Right lung (tissue), 10 donors: ENCODE data around the gene PPP1R18. TPM values are rescaled to one million over a fixed set of nuclear protein-coding genes. Genes with fewer than 3 reads are reported as not detected.
A peak's percentile ranks its signal among the peaks of the same experiment; 100 is the strongest.
"Not testable (repeated sequence)": the region's sequence is repeated elsewhere in the genome, so short reads cannot be mapped to it uniquely, and the experiment has no call there.

Experiments
- DNase-seq, 2 donors: peaks; one replicate each; pipeline ENCODE4 v3.0.0-alpha.2; 2013
- long read RNA-seq, 8 donors: transcript quantifications; one replicate each; lab custom pipeline, GENCODE V29; 2026
- polyA plus RNA-seq, 5 donors: library from polyadenylated mRNA; unstranded; fragments of 120-200 nt; gene quantifications; one replicate each; pipeline versions ENCODE4 v1.2.1 to v1.2.3, GENCODE V29; 2013; ENCODE audit warnings: inconsistent platforms in 1 of 5, low replicate concordance in 1 of 5; ENCODE audit not compliant: insufficient read length in 5 of 5, insufficient read depth in 1 of 5

Gene PPP1R18
- polyA plus RNA-seq: 10 to 100 TPM; 36.9 to 49.7 (median 44.2) TPM
- long read RNA-seq, donor 1, transcript PPP1R18-206 (3 exons, 1,448 nt): major isoform, 15 of 19 reads
- long read RNA-seq, donor 1, partial matches to known transcripts: 0 of 19 reads
- long read RNA-seq, donor 1, other reads (novel, unspliced or antisense): 0 of 19 reads
- long read RNA-seq, donor 2, partial matches to known transcripts: 0 of 4 reads
- long read RNA-seq, donor 2, other reads (novel, unspliced or antisense): 0 of 4 reads
- long read RNA-seq, donor 3, transcript PPP1R18-206 (3 exons, 1,448 nt): major isoform, 7 of 8 reads
- long read RNA-seq, donor 3, partial matches to known transcripts: 0 of 8 reads
- long read RNA-seq, donor 3, other reads (novel, unspliced or antisense): 0 of 8 reads
- long read RNA-seq, donor 4, transcript PPP1R18-206 (3 exons, 1,448 nt): major isoform, 7 of 14 reads
- long read RNA-seq, donor 4, partial matches to known transcripts: 6 of 14 reads
- long read RNA-seq, donor 4, other reads (novel, unspliced or antisense): 0 of 14 reads
- long read RNA-seq, donor 5, transcript PPP1R18-206 (3 exons, 1,448 nt): major isoform, 10 of 11 reads
- long read RNA-seq, donor 5, partial matches to known transcripts: 0 of 11 reads
- long read RNA-seq, donor 5, other reads (novel, unspliced or antisense): 0 of 11 reads
- long read RNA-seq, donor 6, transcript PPP1R18-206 (3 exons, 1,448 nt): major isoform, 10 of 12 reads
- long read RNA-seq, donor 6, partial matches to known transcripts: 0 of 12 reads
- long read RNA-seq, donor 6, other reads (novel, unspliced or antisense): 0 of 12 reads
- long read RNA-seq, donor 7, transcript PPP1R18-206 (3 exons, 1,448 nt): major isoform, 17 of 17 reads
- long read RNA-seq, donor 7, partial matches to known transcripts: 0 of 17 reads
- long read RNA-seq, donor 7, other reads (novel, unspliced or antisense): 0 of 17 reads
- long read RNA-seq, donor 8, partial matches to known transcripts: 0 of 6 reads
- long read RNA-seq, donor 8, other reads (novel, unspliced or antisense): 0 of 6 reads

- DNase-seq: no peak
Observed at GRCh38 chr6:30686009-30686907, at the start of gene PPP1R18. PPP1R18 (minus strand) TSS chr6:30686645; CDS start chr6:30686018, 627 bp downstream.

- DNase-seq: no peak
Observed at GRCh38 chr6:30735668-30736314, 49.3 kb upstream of the PPP1R18 start.

- DNase-seq: no peak
Observed at GRCh38 chr6:30732237-30732943, 45.9 kb upstream of the PPP1R18 start.

GRCh38 chr6:30730601-30731435 lies 44.4 kb upstream of the PPP1R18 start:
- DNase-seq: no peak

GRCh38 chr6:30727920-30728553 lies 41.6 kb upstream of the PPP1R18 start:
- DNase-seq: no peak

GRCh38 chr6:30726506-30727413 lies 40.3 kb upstream of the PPP1R18 start:
- DNase-seq: no peak

GRCh38 chr6:30725713-30726505 lies 39.5 kb upstream of the PPP1R18 start:
- no peak for DNase-seq

GRCh38 chr6:30724906-30725667 lies 38.6 kb upstream of the PPP1R18 start:
- no peak for DNase-seq

GRCh38 chr6:30723843-30724741 lies 37.6 kb upstream of the PPP1R18 start:
- DNase-seq: not testable (repeated sequence)

- not testable (repeated sequence) for DNase-seq
Observed at GRCh38 chr6:30723159-30723842, 36.9 kb upstream of the PPP1R18 start.

- DNase-seq: peak; percentile 73 to 82
Observed at GRCh38 chr6:30722280-30723112, 36.1 kb upstream of the PPP1R18 start.

- DNase-seq: not testable (repeated sequence)
Observed at GRCh38 chr6:30722025-30722279, 35.5 kb upstream of the PPP1R18 start.
